HUES64 (cell line): ENCODE data around the gene CHKB.

Source experiments
- H3K27ac ChIP-seq: 2 replicates; pipeline ENCODE4 v1.7.0; 2013; ENCODE audit warnings: low read depth, low read length, inconsistent platforms
- H3K27me3 ChIP-seq: 2 replicates; pipeline ENCODE4 v1.6.1; 2013; ENCODE audit warnings: mild to moderate bottlenecking, low read length; ENCODE audit not compliant: insufficient read depth
- H3K36me3 ChIP-seq: 2 replicates; pipeline ENCODE4 v1.6.1; 2013; ENCODE audit warnings: mild to moderate bottlenecking, low read length; ENCODE audit not compliant: insufficient read depth
- H3K4me1 ChIP-seq: 2 replicates; pipeline ENCODE4 v1.6.1; 2013; ENCODE audit warnings: mild to moderate bottlenecking, low read length, moderate library complexity; ENCODE audit not compliant: insufficient read depth
- H3K4me3 ChIP-seq: 2 replicates; pipeline ENCODE4 v1.5.1; 2013; ENCODE audit warnings: mild to moderate bottlenecking, low read length, moderate library complexity
- H3K9ac ChIP-seq: 2 replicates; pipeline ENCODE4 v1.6.1; 2013; ENCODE audit warnings: mild to moderate bottlenecking, low read depth, low read length
- H3K9me3 ChIP-seq: 2 replicates; pipeline ENCODE4 v1.6.1; 2013; ENCODE audit warnings: low read depth, low read length; ENCODE audit not compliant: insufficient read depth
- WGBS: fragments of 150-250, 120-280 bp; methylation state at CpG from one replicate; pipeline ENCODE4 v1.1.7; 2013; ENCODE audit warnings: missing lambda C conversion rate; 5-methylcytosine and 5-hydroxymethylcytosine counted together

CHKB gene

GRCh38 chr22:50605002-50605612 lies 22.5 kb upstream of the CHKB start:
- H3K27me3 ChIP-seq: peaks cover 72% of the 10 kb centered on the region
- no peaks in the 10 kb centered on the region for H3K4me1 ChIP-seq
- WGBS: 89% methylated on average over 22 of the region's 23 CpGs
- no peak overlapping the region for H3K27ac ChIP-seq
- H3K9me3 ChIP-seq: no peaks in the 10 kb centered on the region
- no peak overlapping the region for H3K4me3 ChIP-seq
- no peaks in the 10 kb centered on the region for H3K36me3 ChIP-seq
- no peak overlapping the region for H3K9ac ChIP-seq

- H3K27ac ChIP-seq: no peak overlapping the region
- no peak overlapping the region for H3K9ac ChIP-seq
- WGBS: 76% methylated on average over 103 of the region's 103 CpGs
- H3K9me3 ChIP-seq: no peaks in the 10 kb centered on the region
- peak overlapping the region; percentile 21 for H3K4me3 ChIP-seq
- H3K27me3 ChIP-seq: peaks cover 79% of the 10 kb centered on the region
- no peaks in the 10 kb centered on the region for H3K36me3 ChIP-seq
- no peaks in the 10 kb centered on the region for H3K4me1 ChIP-seq
These were observed 21.8 kb upstream of the CHKB start for GRCh38 chr22:50604256-50605001.

GRCh38 chr22:50603511-50604255 lies 21.0 kb upstream of the CHKB start:
- no peaks in the 10 kb centered on the region for H3K36me3 ChIP-seq
- no peaks in the 10 kb centered on the region for H3K9me3 ChIP-seq
- peaks cover 87% of the 10 kb centered on the region for H3K27me3 ChIP-seq
- H3K4me3 ChIP-seq: peak overlapping the region; percentile 21
- no peak overlapping the region for H3K9ac ChIP-seq
- 22% methylated on average over 70 of the region's 70 CpGs for WGBS
- no peak overlapping the region for H3K27ac ChIP-seq
- no peaks in the 10 kb centered on the region for H3K4me1 ChIP-seq

GRCh38 chr22:50602338-50602700 lies 19.7 kb upstream of the CHKB start:
- Histone ChIP-seq H3K9ac (no peak overlapping the region), H3K27ac (no peak overlapping the region), H3K9me3 (no peaks in the 10 kb centered on the region), H3K36me3 (no peaks in the 10 kb centered on the region), H3K4me3 (no peak overlapping the region), H3K27me3 (peaks cover 95% of the 10 kb centered on the region), H3K4me1 (no peaks in the 10 kb centered on the region)
- 26% methylated on average over 2 of the region's 2 CpGs for WGBS

- 53% methylated on average over 12 of the region's 12 CpGs for WGBS
- H3K4me1 ChIP-seq: no peaks in the 10 kb centered on the region
- no peak overlapping the region for H3K4me3 ChIP-seq
- H3K27me3 ChIP-seq: peaks cover 95% of the 10 kb centered on the region
- no peak overlapping the region for H3K27ac ChIP-seq
- no peaks in the 10 kb centered on the region for H3K36me3 ChIP-seq
- H3K9me3 ChIP-seq: no peaks in the 10 kb centered on the region
- H3K9ac ChIP-seq: no peak overlapping the region
These were observed 19.2 kb upstream of the CHKB start for GRCh38 chr22:50601669-50602337.

GRCh38 chr22:50600967-50601668 lies 18.5 kb upstream of the CHKB start:
- WGBS: 6% methylated on average over 41 of the region's 52 CpGs
- Histone ChIP-seq H3K27me3 (peaks cover 91% of the 10 kb centered on the region), H3K9me3 (no peaks in the 10 kb centered on the region), H3K4me1 (no peaks in the 10 kb centered on the region), H3K27ac (no peak overlapping the region), H3K4me3 (peak overlapping the region; percentile 39), H3K9ac (no peak overlapping the region), H3K36me3 (no peaks in the 10 kb centered on the region)

- Histone ChIP-seq H3K9ac (no peak within 1 kb of the TSS), H3K4me1 (no peaks in the 10 kb centered on the region), H3K27me3 (peaks cover 87% of the 10 kb centered on the region), H3K9me3 (no peaks in the 10 kb centered on the region), H3K4me3 (peak within 1 kb of the TSS; percentile 39), H3K27ac (no peak within 1 kb of the TSS), H3K36me3 (no peaks in the 10 kb centered on the region)
- 1% methylated on average over 58 of the region's 61 CpGs for WGBS
These were observed 17.9 kb upstream of the CHKB start, which contains the start of gene MAPK8IP2 for GRCh38 chr22:50600538-50600937. TSS of gene MAPK8IP2 (plus strand) at chr22:50600793. CDS start at chr22:50600819, 26 bp downstream.

- no peak overlapping the region for H3K9ac ChIP-seq
- H3K9me3 ChIP-seq: no peaks in the 10 kb centered on the region
- no peak overlapping the region for H3K27ac ChIP-seq
- H3K27me3 ChIP-seq: peaks cover 81% of the 10 kb centered on the region
- no peaks in the 10 kb centered on the region for H3K4me1 ChIP-seq
- H3K4me3 ChIP-seq: peak overlapping the region; percentile 13; the same call in 1 of the 2 replicates
- 19% methylated on average over 52 of the region's 52 CpGs for WGBS
- H3K36me3 ChIP-seq: no peaks in the 10 kb centered on the region
These were observed 17.3 kb upstream of the CHKB start for GRCh38 chr22:50599816-50600455.

- 84% methylated on average over 5 of the region's 5 CpGs for WGBS
- Histone ChIP-seq H3K4me1 (no peaks in the 10 kb centered on the region), H3K4me3 (no peak overlapping the region), H3K36me3 (no peaks in the 10 kb centered on the region), H3K9ac (no peak overlapping the region), H3K9me3 (no peaks in the 10 kb centered on the region), H3K27me3 (peaks cover 54% of the 10 kb centered on the region), H3K27ac (no peak overlapping the region)
These were observed 14.4 kb upstream of the CHKB start for GRCh38 chr22:50597097-50597496.

- Histone ChIP-seq H3K27ac (no peak overlapping the region), H3K4me1 (no peaks in the 10 kb centered on the region), H3K4me3 (no peak overlapping the region), H3K9me3 (no peaks in the 10 kb centered on the region), H3K9ac (no peak overlapping the region), H3K27me3 (peaks cover 38% of the 10 kb centered on the region), H3K36me3 (no peaks in the 10 kb centered on the region)
- WGBS: 90% methylated on average over 3 of the region's 3 CpGs
These were observed 12.5 kb upstream of the CHKB start for GRCh38 chr22:50595189-50595588.
